Measurements from ENCODE around the gene CDH19. TPM values are rescaled to one million over a fixed set of nuclear protein-coding genes. Genes with fewer than 3 reads are reported as not detected.

The CDH19 gene
- total RNA-seq, 1 donor from 2014 or later, result not detected

- DNase-seq (ENCODE audit: low spot score), result no peak
- H3K4me3 Mint-ChIP-seq (ENCODE audit: low read depth), result no peak overlapping the region
- H3K27ac Mint-ChIP-seq, result no peak overlapping the region
- H3K9me3 Mint-ChIP-seq, result no peaks in the 10 kb centered on the region
- H3K4me1 Mint-ChIP-seq (ENCODE audit: low read depth), result no peaks in the 10 kb centered on the region
- H3K36me3 Mint-ChIP-seq (ENCODE audit: low read depth), result no peaks in the 10 kb centered on the region
- no peaks in the 10 kb centered on the region for H3K27me3 Mint-ChIP-seq (ENCODE audit: low read depth)
- intact Hi-C loops (cut with micrococcal nuclease), result no loop called here
Observed at GRCh38 chr18:66615176-66615575, 11.3 kb upstream of the CDH19 start.

GRCh38 chr18:66607632-66608031 is 3.7 kb upstream of the CDH19 start:
- no peak overlapping the region for H3K27ac Mint-ChIP-seq
- DNase-seq (ENCODE audit: low spot score), result no peak
- H3K27me3 Mint-ChIP-seq (ENCODE audit: low read depth), result no peaks in the 10 kb centered on the region
- H3K9me3 Mint-ChIP-seq, result peaks cover 6% of the 10 kb centered on the region
- intact Hi-C loops (cut with micrococcal nuclease), result no loop called here
- no peaks in the 10 kb centered on the region for H3K36me3 Mint-ChIP-seq (ENCODE audit: low read depth)
- no peak overlapping the region for H3K4me3 Mint-ChIP-seq (ENCODE audit: low read depth)
- H3K4me1 Mint-ChIP-seq (ENCODE audit: low read depth), result no peaks in the 10 kb centered on the region

- H3K9me3 Mint-ChIP-seq, result peaks cover 11% of the 10 kb centered on the region
- no peak overlapping the region for H3K4me3 Mint-ChIP-seq (ENCODE audit: low read depth)
- no peak overlapping the region for H3K27ac Mint-ChIP-seq
- no peaks in the 10 kb centered on the region for H3K4me1 Mint-ChIP-seq (ENCODE audit: low read depth)
- no peak for DNase-seq (ENCODE audit: low spot score)
- no peaks in the 10 kb centered on the region for H3K27me3 Mint-ChIP-seq (ENCODE audit: low read depth)
- intact Hi-C loops (cut with micrococcal nuclease), result no loop called here
- no peaks in the 10 kb centered on the region for H3K36me3 Mint-ChIP-seq (ENCODE audit: low read depth)
Observed at GRCh38 chr18:66601649-66602048, 2.2 kb downstream of the CDH19 start.

GRCh38 chr18:66599190-66599589 is 4.7 kb downstream of the CDH19 start:
- DNase-seq (ENCODE audit: low spot score), result no peak
- H3K36me3 Mint-ChIP-seq (ENCODE audit: low read depth), result no peaks in the 10 kb centered on the region
- no peaks in the 10 kb centered on the region for H3K4me1 Mint-ChIP-seq (ENCODE audit: low read depth)
- peaks cover 26% of the 10 kb centered on the region for H3K9me3 Mint-ChIP-seq
- no peak overlapping the region for H3K27ac Mint-ChIP-seq
- intact Hi-C loops (cut with micrococcal nuclease), result no loop called here
- H3K4me3 Mint-ChIP-seq (ENCODE audit: low read depth), result no peak overlapping the region
- H3K27me3 Mint-ChIP-seq (ENCODE audit: low read depth), result no peaks in the 10 kb centered on the region

- intact Hi-C loops (cut with micrococcal nuclease), result no loop called here
- Mint-ChIP-seq H3K36me3 (ENCODE audit: low read depth) (no peaks in the 10 kb centered on the region), H3K4me3 (ENCODE audit: low read depth) (no peak overlapping the region), H3K9me3 (peaks cover 21% of the 10 kb centered on the region), H3K27me3 (ENCODE audit: low read depth) (no peaks in the 10 kb centered on the region), H3K27ac (no peak overlapping the region), H3K4me1 (ENCODE audit: low read depth) (no peaks in the 10 kb centered on the region)
- no peak for DNase-seq (ENCODE audit: low spot score)
Observed at GRCh38 chr18:66587430-66587829, 16.5 kb downstream of the CDH19 start.

GRCh38 chr18:66582211-66582610 is 21.7 kb downstream of the CDH19 start:
- Mint-ChIP-seq H3K27ac (no peak overlapping the region), H3K27me3 (ENCODE audit: low read depth) (no peaks in the 10 kb centered on the region), H3K4me3 (ENCODE audit: low read depth) (no peak overlapping the region), H3K4me1 (ENCODE audit: low read depth) (no peaks in the 10 kb centered on the region), H3K9me3 (peaks cover 15% of the 10 kb centered on the region), H3K36me3 (ENCODE audit: low read depth) (no peaks in the 10 kb centered on the region)
- no peak for DNase-seq (ENCODE audit: low spot score)
- intact Hi-C loops (cut with micrococcal nuclease), result no loop called here

GRCh38 chr18:66575263-66575662 is 28.6 kb downstream of the CDH19 start:
- no peak overlapping the region for H3K27ac Mint-ChIP-seq
- no peaks in the 10 kb centered on the region for H3K9me3 Mint-ChIP-seq
- H3K4me3 Mint-ChIP-seq (ENCODE audit: low read depth), result no peak overlapping the region
- intact Hi-C loops (cut with micrococcal nuclease), result no loop called here
- no peaks in the 10 kb centered on the region for H3K36me3 Mint-ChIP-seq (ENCODE audit: low read depth)
- H3K27me3 Mint-ChIP-seq (ENCODE audit: low read depth), result no peaks in the 10 kb centered on the region
- DNase-seq (ENCODE audit: low spot score), result no peak
- H3K4me1 Mint-ChIP-seq (ENCODE audit: low read depth), result no peaks in the 10 kb centered on the region

GRCh38 chr18:66571845-66572244 is 32.0 kb downstream of the CDH19 start:
- no peak overlapping the region for H3K4me3 Mint-ChIP-seq (ENCODE audit: low read depth)
- DNase-seq (ENCODE audit: low spot score), result no peak
- H3K9me3 Mint-ChIP-seq, result no peaks in the 10 kb centered on the region
- H3K27ac Mint-ChIP-seq, result no peak overlapping the region
- intact Hi-C loops (cut with micrococcal nuclease), result no loop called here
- no peaks in the 10 kb centered on the region for H3K27me3 Mint-ChIP-seq (ENCODE audit: low read depth)
- no peaks in the 10 kb centered on the region for H3K36me3 Mint-ChIP-seq (ENCODE audit: low read depth)
- H3K4me1 Mint-ChIP-seq (ENCODE audit: low read depth), result no peaks in the 10 kb centered on the region

- Mint-ChIP-seq H3K4me1 (ENCODE audit: low read depth) (no peaks in the 10 kb centered on the region), H3K9me3 (peaks cover 4% of the 10 kb centered on the region), H3K27me3 (ENCODE audit: low read depth) (no peaks in the 10 kb centered on the region), H3K36me3 (ENCODE audit: low read depth) (no peaks in the 10 kb centered on the region), H3K27ac (no peak overlapping the region), H3K4me3 (ENCODE audit: low read depth) (no peak overlapping the region)
- intact Hi-C loops (cut with micrococcal nuclease), result no loop called here
- DNase-seq (ENCODE audit: low spot score), result no peak
Observed at GRCh38 chr18:66566616-66567015, 37.3 kb downstream of the CDH19 start.

- Mint-ChIP-seq H3K36me3 (ENCODE audit: low read depth) (no peaks in the 10 kb centered on the region), H3K27ac (no peak overlapping the region), H3K27me3 (ENCODE audit: low read depth) (no peaks in the 10 kb centered on the region), H3K9me3 (peaks cover 4% of the 10 kb centered on the region), H3K4me3 (ENCODE audit: low read depth) (no peak overlapping the region), H3K4me1 (ENCODE audit: low read depth) (no peaks in the 10 kb centered on the region)
- no peak for DNase-seq (ENCODE audit: low spot score)
- intact Hi-C loops (cut with micrococcal nuclease), result no loop called here
Observed at GRCh38 chr18:66564236-66564635, 39.7 kb downstream of the CDH19 start.

- intact Hi-C loops (cut with micrococcal nuclease), result no loop called here
- no peak overlapping the region for H3K4me3 Mint-ChIP-seq (ENCODE audit: low read depth)
- H3K36me3 Mint-ChIP-seq (ENCODE audit: low read depth), result no peaks in the 10 kb centered on the region
- no peak overlapping the region for H3K27ac Mint-ChIP-seq
- no peak for DNase-seq (ENCODE audit: low spot score)
- H3K27me3 Mint-ChIP-seq (ENCODE audit: low read depth), result no peaks in the 10 kb centered on the region
- H3K9me3 Mint-ChIP-seq, result peaks cover 4% of the 10 kb centered on the region
- H3K4me1 Mint-ChIP-seq (ENCODE audit: low read depth), result no peaks in the 10 kb centered on the region
Observed at GRCh38 chr18:66562279-66562678, 41.6 kb downstream of the CDH19 start.

GRCh38 chr18:66560094-66560493 is 43.8 kb downstream of the CDH19 start:
- intact Hi-C loops (cut with micrococcal nuclease), result no loop called here
- H3K27me3 Mint-ChIP-seq (ENCODE audit: low read depth), result no peaks in the 10 kb centered on the region
- no peaks in the 10 kb centered on the region for H3K36me3 Mint-ChIP-seq (ENCODE audit: low read depth)
- H3K9me3 Mint-ChIP-seq, result no peaks in the 10 kb centered on the region
- no peak overlapping the region for H3K4me3 Mint-ChIP-seq (ENCODE audit: low read depth)
- no peaks in the 10 kb centered on the region for H3K4me1 Mint-ChIP-seq (ENCODE audit: low read depth)
- no peak for DNase-seq (ENCODE audit: low spot score)
- no peak overlapping the region for H3K27ac Mint-ChIP-seq

- intact Hi-C loops (cut with micrococcal nuclease), result no loop called here
- H3K27ac Mint-ChIP-seq, result no peak overlapping the region
- H3K36me3 Mint-ChIP-seq (ENCODE audit: low read depth), result no peaks in the 10 kb centered on the region
- no peak overlapping the region for H3K4me3 Mint-ChIP-seq (ENCODE audit: low read depth)
- no peaks in the 10 kb centered on the region for H3K27me3 Mint-ChIP-seq (ENCODE audit: low read depth)
- no peaks in the 10 kb centered on the region for H3K4me1 Mint-ChIP-seq (ENCODE audit: low read depth)
- H3K9me3 Mint-ChIP-seq, result no peaks in the 10 kb centered on the region
- no peak for DNase-seq (ENCODE audit: low spot score)
Observed at GRCh38 chr18:66558773-66559172, 45.1 kb downstream of the CDH19 start.

GRCh38 chr18:66557091-66557490 is 46.8 kb downstream of the CDH19 start:
- H3K9me3 Mint-ChIP-seq, result no peaks in the 10 kb centered on the region
- H3K4me3 Mint-ChIP-seq (ENCODE audit: low read depth), result no peak overlapping the region
- intact Hi-C loops (cut with micrococcal nuclease), result no loop called here
- no peak overlapping the region for H3K27ac Mint-ChIP-seq
- no peaks in the 10 kb centered on the region for H3K4me1 Mint-ChIP-seq (ENCODE audit: low read depth)
- no peak for DNase-seq (ENCODE audit: low spot score)
- no peaks in the 10 kb centered on the region for H3K27me3 Mint-ChIP-seq (ENCODE audit: low read depth)
- H3K36me3 Mint-ChIP-seq (ENCODE audit: low read depth), result no peaks in the 10 kb centered on the region
